A673 (cell line): ENCODE results near the gene TRMT112. TPM values are rescaled to one million over a fixed set of nuclear protein-coding genes. Genes with fewer than 3 reads are reported as not detected.

Experiments used
- BruUV-seq: library from RNA; stranded (reverse); fragments of 400-500 nt; replicated peaks from 2 replicates; lab custom pipeline; 2021; lab: Mats Ljungman, UMichigan
- CTCF ChIA-PET: fragments of 300-600 bp; sonication (Branson Sonifier 250); formaldehyde crosslinking; loops from one replicate; lab custom pipeline; 2022; ENCODE audit warnings: antibody characterized with exemption; lab: Charles Lee
- POLR2A ChIA-PET: fragments of 300-600 bp; sonication (Branson Sonifier 250); formaldehyde crosslinking; loops from one replicate; lab custom pipeline; 2022; ENCODE audit warnings: antibody characterized with exemption; ENCODE audit not compliant: low non-redundant PET; lab: Charles Lee
- DNase-seq: peaks from one replicate; pipeline ENCODE4 v3.0.0-alpha.2; 2015; ENCODE audit warnings: low spot score
- H3K27ac ChIP-seq: fragments of 200-600 bp; sonication (generic); 2 replicates; pipeline ENCODE4 v1.5.1; 2016; ENCODE audit warnings: mixed run types, low read depth, mild to moderate bottlenecking, mixed read lengths, antibody characterized with exemption, low read length; ENCODE audit not compliant: poor library complexity, severe bottlenecking
- H3K27me3 ChIP-seq: fragments of 200-600 bp; sonication (generic); replicated peaks from 2 replicates; pipeline ENCODE4 v1.6.1; 2017; ENCODE audit warnings: mixed run types, low read depth, mild to moderate bottlenecking, mixed read lengths, antibody characterized with exemption, low read length; ENCODE audit not compliant: insufficient read depth, poor library complexity
- H3K36me3 ChIP-seq: fragments of 200-600 bp; sonication (generic); 2 replicates; pipeline ENCODE4 v1.6.1; 2016; ENCODE audit warnings: mixed run types, mild to moderate bottlenecking, mixed read lengths, antibody characterized with exemption, low read length; ENCODE audit not compliant: insufficient read depth, poor library complexity, severe bottlenecking
- H3K4me1 ChIP-seq: fragments of 200-600 bp; sonication (generic); 2 replicates; pipeline ENCODE4 v1.6.1; 2017; ENCODE audit warnings: mixed run types, mild to moderate bottlenecking, mixed read lengths, antibody characterized with exemption, low read length; ENCODE audit not compliant: insufficient read depth, poor library complexity, severe bottlenecking
- H3K4me3 ChIP-seq: fragments of 200-600 bp; sonication (generic); 2 replicates; pipeline ENCODE4 v1.5.1; 2016; ENCODE audit warnings: low read depth, mixed run types, mild to moderate bottlenecking, mixed read lengths, low read length; ENCODE audit not compliant: poor library complexity, severe bottlenecking
- H3K9me3 ChIP-seq: fragments of 200-600 bp; sonication (generic); 2 replicates; pipeline ENCODE4 v1.6.1; 2016; ENCODE audit warnings: mixed run types, low read depth, mild to moderate bottlenecking, mixed read lengths, antibody characterized with exemption, low read length; ENCODE audit not compliant: poor library complexity, severe bottlenecking
- EZH2 ChIP-seq: fragments of 200-600 bp; sonication (generic); IDR thresholded peaks from 2 replicates; pipeline ENCODE4 v1.6.1; 2017; ENCODE audit warnings: borderline replicate concordance, low read depth, mild to moderate bottlenecking, mixed read lengths, antibody characterized with exemption, low read length; ENCODE audit not compliant: poor library complexity, severe bottlenecking
- intact Hi-C: fragments of 100-400 bp; cut with micrococcal nuclease; formaldehyde crosslinking; loops from one replicate; pipeline ENCODE4 v1.10.0; 2022; ENCODE audit not compliant: unreplicated experiment
- total RNA-seq: library from RNA; stranded (reverse); gene quantifications from 2 replicates; pipeline ENCODE4 v1.2.3, GENCODE V29; 2021
- TF ChIP-seq, protein P1 (sequence below): fragments of 300-800, 200-600 bp; sonication (generic); conservative IDR thresholded peaks from 2 replicates; pipeline ENCODE4 v1.5.1; 2017; ENCODE audit warnings: low read depth, mild to moderate bottlenecking, antibody characterized with exemption, low read length, moderate library complexity, mixed read lengths

TRMT112 gene
- total RNA-seq, 1 experiment from 2014 or later, result 270 TPM

DNA sequence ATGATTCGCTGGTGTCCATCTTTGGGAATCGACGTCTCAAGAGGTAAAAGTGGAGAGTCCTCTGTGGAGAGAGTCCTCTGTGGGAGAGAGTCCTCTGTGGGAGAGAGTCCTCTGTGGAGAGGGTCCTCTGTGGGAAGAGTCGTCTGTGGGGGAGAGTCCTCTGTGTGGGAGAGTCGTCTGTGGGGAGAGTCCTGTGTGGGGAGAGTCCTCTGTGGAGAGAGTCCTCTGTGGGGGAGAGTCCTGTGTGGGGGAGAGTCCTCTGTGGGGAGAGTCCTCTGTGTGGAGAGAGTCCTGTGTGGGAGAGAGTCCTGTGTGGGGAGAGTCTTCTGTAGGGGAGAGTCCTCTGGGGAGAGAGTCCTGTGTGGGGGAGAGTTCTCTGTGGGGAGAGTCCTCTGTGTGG is 3.7 kb upstream of the TRMT112 start:
- Histone ChIP-seq H3K36me3 (peaks cover 11% of the 10 kb centered on the region), H3K27me3 (no peaks in the 10 kb centered on the region), H3K9me3 (no peaks in the 10 kb centered on the region), H3K4me3 (no peak overlapping the region), H3K4me1 (peaks cover 15% of the 10 kb centered on the region), H3K27ac (no peak overlapping the region)
- ChIA-PET POLR2A (no interaction called here), CTCF (no interaction called here)
- no TSS peak for BruUV-seq
- DNase-seq, result no peak
- intact Hi-C loops, result no loop called here
- TF ChIP-seq, protein P1, sequence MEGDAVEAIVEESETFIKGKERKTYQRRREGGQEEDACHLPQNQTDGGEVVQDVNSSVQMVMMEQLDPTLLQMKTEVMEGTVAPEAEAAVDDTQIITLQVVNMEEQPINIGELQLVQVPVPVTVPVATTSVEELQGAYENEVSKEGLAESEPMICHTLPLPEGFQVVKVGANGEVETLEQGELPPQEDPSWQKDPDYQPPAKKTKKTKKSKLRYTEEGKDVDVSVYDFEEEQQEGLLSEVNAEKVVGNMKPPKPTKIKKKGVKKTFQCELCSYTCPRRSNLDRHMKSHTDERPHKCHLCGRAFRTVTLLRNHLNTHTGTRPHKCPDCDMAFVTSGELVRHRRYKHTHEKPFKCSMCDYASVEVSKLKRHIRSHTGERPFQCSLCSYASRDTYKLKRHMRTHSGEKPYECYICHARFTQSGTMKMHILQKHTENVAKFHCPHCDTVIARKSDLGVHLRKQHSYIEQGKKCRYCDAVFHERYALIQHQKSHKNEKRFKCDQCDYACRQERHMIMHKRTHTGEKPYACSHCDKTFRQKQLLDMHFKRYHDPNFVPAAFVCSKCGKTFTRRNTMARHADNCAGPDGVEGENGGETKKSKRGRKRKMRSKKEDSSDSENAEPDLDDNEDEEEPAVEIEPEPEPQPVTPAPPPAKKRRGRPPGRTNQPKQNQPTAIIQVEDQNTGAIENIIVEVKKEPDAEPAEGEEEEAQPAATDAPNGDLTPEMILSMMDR, result no peak
- no peak for TF ChIP-seq EZH2

DNA sequence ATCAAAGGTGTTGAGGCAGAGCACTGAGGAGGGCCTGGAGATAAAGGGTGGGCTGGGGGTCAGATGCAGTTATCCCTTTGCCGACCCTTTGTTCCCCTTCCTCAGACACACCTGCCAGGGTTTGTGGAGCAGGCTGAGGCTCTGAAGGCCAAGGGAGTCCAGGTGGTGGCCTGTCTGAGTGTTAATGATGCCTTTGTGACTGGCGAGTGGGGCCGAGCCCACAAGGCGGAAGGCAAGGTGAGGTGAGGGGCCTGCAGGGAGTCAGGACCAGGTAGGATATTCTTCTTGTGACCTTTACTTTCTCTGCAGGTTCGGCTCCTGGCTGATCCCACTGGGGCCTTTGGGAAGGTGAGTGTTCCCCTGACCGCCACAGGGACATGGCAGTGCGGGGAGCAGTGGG is 3.2 kb upstream of the TRMT112 start:
- peaks cover 15% of the 10 kb centered on the region for H3K4me1 ChIP-seq
- H3K9me3 ChIP-seq, result no peaks in the 10 kb centered on the region
- no peak overlapping the region for H3K27ac ChIP-seq
- peaks cover 14% of the 10 kb centered on the region for H3K36me3 ChIP-seq
- ChIA-PET POLR2A (no interaction called here), CTCF (no interaction called here)
- DNase-seq, result no peak
- intact Hi-C loops, result no loop called here
- no peak for TF ChIP-seq EZH2
- TF ChIP-seq, protein P1, result no peak
- H3K4me3 ChIP-seq, result no peak overlapping the region
- no peaks in the 10 kb centered on the region for H3K27me3 ChIP-seq
- no TSS peak for BruUV-seq

- Histone ChIP-seq H3K4me3 (peak overlapping the region; percentile 85), H3K4me1 (peaks cover 15% of the 10 kb centered on the region), H3K27ac (peak overlapping the region; percentile 94), H3K9me3 (no peaks in the 10 kb centered on the region), H3K27me3 (no peaks in the 10 kb centered on the region), H3K36me3 (peaks cover 24% of the 10 kb centered on the region)
- no peak for DNase-seq
- ChIA-PET POLR2A (no interaction called here), CTCF (interaction anchor here (0.6 to 2.5 kb wide), 3 partner anchors 23 to 1488 kb away, joined by 3 to 29 read pairs (median 10); no protein-coding TSS in a partner anchor)
- intact Hi-C loops, result no loop called here
- TF ChIP-seq, protein P1, result no peak
- BruUV-seq, result TSS peak; percentile 44
Observed at GRCh38 chr11:64318766-64319761, 1.7 kb upstream of the TRMT112 start.
